HG03571 (cell line): ENCODE data around the gene ACAN.
A peak's percentile ranks its signal among the peaks of the same experiment; 100 is the strongest.

ENCODE experiments used
- ATAC-seq: cut with Tn5 transposase; IDR thresholded peaks from one replicate; pipeline ENCODE4 v1.9.1; 2021; ENCODE audit not compliant: unreplicated experiment

The ACAN gene

DNA sequence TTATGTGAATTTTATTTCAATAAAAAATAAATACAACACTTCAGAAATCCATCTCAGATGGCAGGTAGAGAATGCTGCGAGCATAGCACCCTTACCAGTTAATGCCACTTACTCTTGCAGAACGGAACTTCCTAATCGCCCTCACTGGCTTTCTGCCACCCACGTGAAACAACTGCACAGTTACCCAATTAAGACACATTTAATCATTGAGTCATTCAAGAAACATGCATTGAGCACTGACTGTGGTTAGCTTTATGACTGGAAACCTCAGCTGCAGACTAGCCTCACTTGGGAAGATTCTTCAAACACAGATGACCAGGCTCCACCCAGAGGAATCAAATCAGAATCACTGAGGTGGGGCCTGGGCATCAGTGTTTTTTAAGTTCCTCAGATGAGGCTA, 115.5 kb downstream of the ACAN start:
- ATAC-seq, result peak; percentile 46

DNA sequence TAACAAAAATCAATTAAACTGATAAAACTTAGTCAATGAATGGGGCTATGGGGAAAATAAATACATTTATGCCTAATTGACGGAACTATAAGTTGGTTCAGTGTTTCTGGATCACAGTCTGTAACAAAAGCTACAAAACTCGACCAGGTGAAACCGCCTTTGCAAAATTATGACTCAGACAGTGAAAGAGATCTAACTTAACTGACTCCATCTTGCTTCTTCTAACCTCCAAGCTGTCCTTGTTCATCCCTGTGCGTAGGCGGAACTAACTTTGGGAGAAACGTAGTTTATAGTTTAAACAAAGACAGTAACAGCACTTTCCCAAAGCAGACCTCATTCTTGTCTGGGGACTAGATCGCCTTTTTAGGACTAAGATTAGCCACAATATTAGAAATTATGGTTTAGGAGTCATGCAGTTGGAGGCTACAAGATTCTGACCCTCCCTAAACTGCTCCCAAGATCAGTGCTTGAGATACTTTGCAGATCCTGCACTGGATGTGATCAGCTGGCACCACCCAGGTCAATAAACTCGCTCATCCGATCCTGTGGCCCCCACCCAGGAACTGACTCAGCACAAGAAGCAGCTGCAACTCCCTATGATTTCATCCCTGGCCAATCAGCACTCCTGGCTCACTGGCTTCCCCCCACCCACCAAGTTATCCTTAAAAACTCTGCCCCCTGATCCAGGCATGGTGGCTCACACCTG, 117.1 kb downstream of the ACAN start:
- no peak for ATAC-seq

DNA sequence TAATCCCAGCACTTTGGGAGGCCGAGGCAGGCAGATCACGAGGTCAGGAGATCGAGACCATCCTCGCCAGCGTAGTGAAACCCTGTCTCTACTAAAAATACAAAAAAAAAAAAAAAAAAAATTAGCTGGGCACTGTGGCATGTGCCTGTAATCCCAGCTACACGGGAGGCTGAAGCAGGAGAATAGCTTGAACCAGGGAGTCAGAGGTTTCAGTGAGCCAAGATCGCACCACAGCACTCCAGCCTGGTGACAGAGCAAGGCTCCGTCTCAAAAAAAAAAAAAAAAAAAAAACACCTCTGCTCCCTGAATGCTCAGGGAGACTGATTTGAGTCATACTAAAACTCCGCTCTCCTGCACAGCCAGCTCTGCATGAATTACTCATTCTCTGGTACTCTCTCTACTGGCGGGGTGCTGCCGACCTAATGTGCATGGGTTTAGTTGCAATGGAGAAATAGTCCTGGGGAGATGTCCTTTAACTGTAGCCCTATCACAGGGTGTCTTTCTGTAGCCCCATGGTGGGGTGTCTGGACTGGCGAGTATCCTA, 117.7 kb downstream of the ACAN start:
- peak; percentile 54 for ATAC-seq
